NCI-H748 (cell line): ENCODE measurements around the gene PLCB4.

Experiments used
- DNase-seq: peaks from one replicate; lab custom pipeline; 2025; ENCODE audit not compliant: unreplicated experiment; lab: John Stamatoyannopoulos, UW

Gene PLCB4

GRCh38 chr20:9422321-9423057, 353.6 kb downstream of the PLCB4 start:
- peak; percentile 50 for DNase-seq

DNA sequence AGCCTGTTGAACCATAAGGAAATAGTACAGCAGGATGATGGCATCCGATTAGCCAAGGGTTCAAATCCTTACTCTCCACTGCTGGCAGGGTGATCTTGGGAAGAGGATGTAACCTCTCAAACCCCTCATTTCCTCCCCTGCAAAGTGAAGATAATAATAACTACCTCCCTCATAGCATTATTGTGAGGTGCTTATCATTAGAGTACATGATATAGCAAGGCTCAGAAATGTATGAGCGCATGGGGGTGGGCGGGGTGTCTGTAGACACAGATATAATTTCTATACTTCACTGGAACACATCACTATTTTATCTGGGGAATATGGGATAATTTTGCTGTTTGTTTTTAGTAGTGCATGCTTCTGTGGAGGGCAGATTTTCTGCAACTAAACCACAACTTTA, 355.7 kb downstream of the PLCB4 start:
- no peak for DNase-seq

DNA sequence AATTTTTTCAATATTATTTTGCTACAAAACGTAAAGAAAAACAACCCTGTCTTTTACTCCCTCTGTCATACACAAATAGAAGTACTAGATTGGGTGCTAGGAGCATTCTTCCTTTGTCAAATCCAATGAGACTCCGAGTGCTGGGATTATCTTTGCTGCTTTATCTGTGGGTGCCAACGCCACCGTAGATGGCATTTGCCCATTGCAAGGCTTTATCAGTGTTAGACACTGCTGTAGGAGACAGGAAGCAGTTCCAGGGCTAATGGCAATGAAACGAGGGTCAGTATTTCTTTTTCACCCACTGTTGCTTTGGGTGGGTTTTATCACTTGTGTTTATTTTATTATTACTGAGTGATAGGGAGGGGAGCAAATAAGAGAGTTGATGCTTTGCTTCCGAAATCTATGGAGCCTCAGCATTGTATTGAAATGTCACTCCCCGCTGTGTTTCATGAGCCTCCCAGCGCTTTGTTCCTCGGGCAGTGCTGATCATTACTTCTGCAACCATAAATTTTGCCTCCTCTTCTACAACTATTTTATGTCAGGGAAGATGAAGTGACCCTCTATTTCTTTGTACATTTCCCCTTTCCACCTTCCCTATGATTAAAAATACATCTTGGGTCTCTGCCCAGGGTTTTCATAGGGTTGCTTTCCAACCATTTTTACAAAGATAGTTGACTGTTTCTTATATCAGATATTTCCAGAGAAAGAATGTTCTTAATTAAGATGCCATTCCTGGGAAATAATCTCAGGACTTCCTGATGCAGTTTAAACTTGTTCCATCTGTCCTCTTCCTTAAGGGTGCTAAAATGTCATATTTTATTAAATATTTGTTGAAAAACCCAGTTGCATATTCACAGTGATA, 358.8 kb downstream of the PLCB4 start:
- DNase-seq, result no peak

DNA sequence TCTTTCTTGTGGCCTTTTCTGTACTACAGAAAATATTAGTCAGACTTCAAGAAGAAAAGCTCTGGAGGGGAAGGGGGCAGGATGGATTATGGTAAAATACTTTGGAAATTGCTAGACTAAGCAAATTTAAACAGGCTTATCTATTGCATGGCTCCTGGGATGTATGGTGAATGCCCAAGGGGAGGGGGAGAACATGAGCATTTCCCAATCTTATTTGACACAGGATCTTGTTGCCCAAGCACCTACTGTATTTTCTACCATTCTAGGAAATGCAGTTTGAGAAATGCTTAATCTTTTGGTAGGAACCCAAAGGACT, 359.4 kb downstream of the PLCB4 start:
- DNase-seq, result no peak

GRCh38 chr20:9439806-9440205, 370.9 kb downstream of the PLCB4 start:
- DNase-seq, result no peak

DNA sequence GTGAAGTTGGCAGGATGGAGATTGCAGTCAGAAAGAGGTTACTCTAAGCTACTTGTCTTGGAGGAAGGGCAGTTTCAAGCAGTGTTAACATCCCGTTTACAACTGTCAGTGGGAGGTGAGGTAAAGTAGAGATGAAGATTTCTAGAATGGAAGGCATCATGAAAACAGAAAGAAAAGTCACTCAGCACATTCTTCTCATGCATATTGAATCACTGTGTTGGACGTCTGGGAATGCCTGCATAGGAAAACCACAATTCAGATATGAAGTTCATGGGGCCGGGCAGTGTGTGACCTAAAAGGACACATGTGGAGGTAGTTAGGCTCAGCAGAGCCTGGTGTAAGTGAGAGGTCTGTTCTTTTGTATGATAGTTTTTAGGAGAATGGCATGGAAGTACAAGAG, 372.0 kb downstream of the PLCB4 start:
- DNase-seq, result no peak

- no peak for DNase-seq
Observed at GRCh38 chr20:9441948-9442347, 373.1 kb downstream of the PLCB4 start.

DNA sequence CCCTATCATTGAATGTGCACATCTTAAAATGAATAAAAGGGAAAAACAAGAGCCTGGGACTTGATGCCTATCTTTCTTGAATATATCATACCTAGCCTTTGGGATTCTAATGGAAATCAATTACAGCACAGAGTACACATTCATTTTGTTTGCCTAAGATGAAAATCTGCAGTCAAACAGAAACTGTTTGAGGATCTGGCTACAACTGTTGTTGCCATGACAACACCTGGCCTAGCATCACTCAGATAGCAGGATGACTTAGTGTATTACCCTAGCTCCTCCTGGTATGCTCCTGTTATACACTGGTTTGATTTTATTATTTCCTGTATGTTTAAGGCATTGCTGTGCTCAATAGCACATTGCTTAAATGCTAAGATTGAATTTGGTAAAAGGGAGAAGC, 374.0 kb downstream of the PLCB4 start:
- DNase-seq, result peak; percentile 99

GRCh38 chr20:9444921-9445320, 376.0 kb downstream of the PLCB4 start:
- no peak for DNase-seq

DNA sequence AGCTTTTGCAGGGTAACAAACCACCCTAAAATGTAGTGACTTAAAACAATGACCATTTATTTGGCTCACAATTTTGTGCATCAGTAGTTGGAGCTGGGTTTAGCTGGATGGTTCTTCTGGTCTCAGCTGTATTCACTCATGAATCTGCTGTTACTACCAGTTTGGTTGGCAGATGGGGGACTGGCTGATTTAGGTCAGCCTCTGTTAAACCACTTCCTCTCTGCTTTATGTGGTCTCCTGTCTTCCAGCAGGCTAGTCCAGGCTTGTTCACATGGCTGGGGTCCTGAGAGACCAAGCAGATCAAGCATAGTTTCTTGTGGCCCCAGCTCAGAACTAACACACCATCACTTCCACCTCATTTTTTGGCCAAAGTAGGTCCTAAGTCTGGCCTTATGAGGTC, 378.3 kb downstream of the PLCB4 start:
- DNase-seq, result no peak

- no peak for DNase-seq
Observed at GRCh38 chr20:9453201-9453600, 384.3 kb downstream of the PLCB4 start.

DNA sequence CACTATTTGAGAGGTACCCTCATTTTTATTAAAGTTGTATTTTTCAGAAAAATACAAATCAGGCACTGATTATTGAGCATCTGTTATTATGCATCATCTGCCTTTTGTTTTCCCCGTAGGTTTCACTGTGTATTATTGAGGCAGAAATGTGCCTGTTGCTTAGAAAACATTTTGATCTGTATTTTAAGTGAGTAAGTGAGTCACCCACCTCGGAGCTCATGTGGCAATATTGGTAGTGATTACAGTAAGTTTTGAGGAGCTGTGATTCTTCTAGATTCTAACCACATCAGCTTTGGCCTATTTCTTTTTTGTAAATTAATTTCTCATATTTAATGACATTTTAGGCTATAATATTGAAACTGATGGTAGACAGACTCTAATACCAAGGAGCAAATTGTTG, 385.9 kb downstream of the PLCB4 start:
- no peak for DNase-seq

GRCh38 chr20:9457136-9457535, 388.2 kb downstream of the PLCB4 start:
- DNase-seq, result no peak

DNA sequence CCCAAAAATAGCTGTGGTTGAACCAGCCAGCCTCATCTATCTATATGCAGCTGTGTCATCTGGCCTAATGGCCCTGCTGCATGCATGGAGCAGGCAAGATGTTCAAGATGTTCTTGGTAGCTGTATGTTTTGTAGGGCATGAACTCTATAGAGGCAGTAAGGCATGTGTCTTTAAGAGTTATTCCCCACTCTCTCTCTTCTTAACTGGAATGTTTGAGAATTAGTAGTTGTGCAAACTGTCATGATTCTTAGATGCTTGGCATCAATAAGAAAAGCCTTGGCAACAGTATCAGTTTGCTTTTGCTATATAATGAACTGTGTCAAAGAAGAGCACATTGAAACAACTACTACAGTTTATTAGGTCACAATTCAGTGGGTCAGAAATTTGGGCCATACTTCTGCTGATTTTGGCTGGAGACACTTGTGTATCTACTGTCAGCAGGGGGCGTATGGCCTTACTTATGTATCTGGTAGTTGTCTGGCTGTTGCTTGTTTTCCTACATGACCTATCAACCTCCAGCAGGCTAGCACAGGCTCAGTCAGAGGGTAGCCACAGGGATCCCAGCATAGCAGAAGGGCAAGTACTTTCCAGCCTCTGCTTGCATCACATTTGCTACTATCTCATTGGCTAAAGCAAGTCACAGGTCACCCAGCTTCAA, 389.4 kb downstream of the PLCB4 start:
- DNase-seq, result peak; percentile 32

DNA sequence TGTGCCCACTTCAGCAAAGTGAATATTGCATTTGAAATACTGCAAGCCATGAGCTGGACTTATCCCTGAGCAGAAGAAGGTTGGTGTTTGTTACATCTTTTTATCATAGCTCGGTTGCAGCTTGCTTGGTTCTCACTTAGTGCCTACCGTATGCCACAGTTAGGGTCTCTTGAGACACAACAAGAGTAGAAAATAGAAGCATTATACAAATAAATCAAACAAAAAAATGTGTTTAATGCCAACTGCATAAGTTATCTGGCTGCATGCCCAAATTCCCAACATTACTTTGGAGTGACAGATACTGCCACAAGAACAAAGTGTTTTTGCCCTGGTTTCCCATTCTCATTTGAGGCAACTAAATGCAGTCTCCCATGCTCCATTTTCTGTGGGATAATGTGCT, 391.6 kb downstream of the PLCB4 start:
- no peak for DNase-seq

DNA sequence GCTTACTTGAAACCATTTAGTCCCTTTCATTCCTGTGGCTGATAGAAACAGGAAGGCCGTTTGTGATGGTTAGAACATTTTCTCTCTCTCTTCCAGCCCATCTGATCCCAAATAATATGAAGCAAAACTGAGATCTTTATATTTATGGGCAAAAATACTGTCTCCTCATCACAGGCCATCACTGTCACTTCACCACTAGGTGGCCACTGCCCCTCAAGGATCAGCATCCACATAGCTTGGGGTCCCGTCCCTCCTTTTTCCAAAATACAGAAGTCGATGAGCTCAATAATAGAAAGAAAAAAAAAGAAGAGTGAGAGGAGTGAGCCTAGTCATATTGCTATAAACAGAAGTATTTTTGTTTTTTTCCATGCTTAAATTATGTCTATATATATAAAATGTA, 399.1 kb downstream of the PLCB4 start:
- peak; percentile 53 for DNase-seq

GRCh38 chr20:9474835-9475415, 406.0 kb downstream of the PLCB4 start:
- no peak for DNase-seq

DNA sequence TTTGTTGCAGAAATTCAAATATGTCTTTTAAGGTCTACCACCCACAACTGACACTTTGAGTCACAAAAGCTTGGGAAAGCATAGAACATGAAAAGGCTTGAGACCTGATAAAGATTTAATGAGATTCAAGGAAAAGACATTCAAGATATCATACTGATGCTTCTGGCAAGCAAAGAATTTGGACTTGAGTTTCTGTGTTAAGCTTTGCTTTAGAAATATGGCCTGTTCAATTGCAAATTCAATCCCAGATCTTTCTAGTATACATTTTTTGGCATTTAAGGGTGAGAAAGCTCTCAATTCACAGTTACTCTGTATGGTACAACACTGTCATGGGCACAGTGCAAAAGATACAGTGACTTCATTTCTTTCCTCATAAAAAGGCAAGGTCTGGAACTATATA, 406.6 kb downstream of the PLCB4 start:
- no peak for DNase-seq

- DNase-seq, result no peak
Observed at GRCh38 chr20:9476174-9476573, 407.3 kb downstream of the PLCB4 start.

DNA sequence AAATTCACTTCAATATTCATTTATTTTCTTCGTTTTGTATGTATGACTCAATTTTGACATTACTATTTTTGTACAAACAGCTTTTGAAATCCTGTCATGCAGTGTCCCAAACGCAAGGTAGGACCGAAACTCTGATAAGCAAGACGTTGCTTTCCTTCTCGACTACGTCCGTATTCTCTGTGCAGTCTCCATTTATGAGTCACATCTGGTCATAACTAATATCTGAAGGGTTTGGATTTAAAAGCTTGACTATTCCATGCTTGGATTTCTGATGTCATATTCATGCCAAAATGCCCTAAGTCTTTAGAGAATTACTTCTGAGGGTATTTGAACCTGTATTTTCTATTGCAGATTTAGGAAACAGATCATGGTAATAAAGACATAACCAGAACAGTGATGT, 407.8 kb downstream of the PLCB4 start:
- no peak for DNase-seq

- no peak for DNase-seq
Observed at GRCh38 chr20:9478771-9479170, 409.9 kb downstream of the PLCB4 start.

DNA sequence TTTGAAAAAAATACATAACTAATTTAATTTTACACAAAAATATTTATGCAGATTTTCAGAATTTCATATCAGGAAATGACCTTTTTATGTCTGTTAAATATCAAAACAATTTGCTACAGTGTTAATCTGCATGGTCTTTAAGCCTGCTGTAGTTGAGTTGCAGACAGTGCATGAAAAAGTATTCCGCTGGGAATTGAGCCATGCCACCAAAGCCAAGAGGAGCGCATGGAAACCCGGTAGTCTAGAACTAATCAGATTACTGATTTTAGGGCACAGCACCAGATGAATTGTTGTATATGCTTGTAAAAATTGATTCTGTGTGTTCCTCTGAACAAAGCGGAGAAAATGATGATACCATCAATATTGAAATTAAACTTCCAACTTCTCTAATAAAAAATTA, 411.2 kb downstream of the PLCB4 start:
- DNase-seq, result no peak
